Measurements from ENCODE around the gene LRP1.

The LRP1 gene

DNA sequence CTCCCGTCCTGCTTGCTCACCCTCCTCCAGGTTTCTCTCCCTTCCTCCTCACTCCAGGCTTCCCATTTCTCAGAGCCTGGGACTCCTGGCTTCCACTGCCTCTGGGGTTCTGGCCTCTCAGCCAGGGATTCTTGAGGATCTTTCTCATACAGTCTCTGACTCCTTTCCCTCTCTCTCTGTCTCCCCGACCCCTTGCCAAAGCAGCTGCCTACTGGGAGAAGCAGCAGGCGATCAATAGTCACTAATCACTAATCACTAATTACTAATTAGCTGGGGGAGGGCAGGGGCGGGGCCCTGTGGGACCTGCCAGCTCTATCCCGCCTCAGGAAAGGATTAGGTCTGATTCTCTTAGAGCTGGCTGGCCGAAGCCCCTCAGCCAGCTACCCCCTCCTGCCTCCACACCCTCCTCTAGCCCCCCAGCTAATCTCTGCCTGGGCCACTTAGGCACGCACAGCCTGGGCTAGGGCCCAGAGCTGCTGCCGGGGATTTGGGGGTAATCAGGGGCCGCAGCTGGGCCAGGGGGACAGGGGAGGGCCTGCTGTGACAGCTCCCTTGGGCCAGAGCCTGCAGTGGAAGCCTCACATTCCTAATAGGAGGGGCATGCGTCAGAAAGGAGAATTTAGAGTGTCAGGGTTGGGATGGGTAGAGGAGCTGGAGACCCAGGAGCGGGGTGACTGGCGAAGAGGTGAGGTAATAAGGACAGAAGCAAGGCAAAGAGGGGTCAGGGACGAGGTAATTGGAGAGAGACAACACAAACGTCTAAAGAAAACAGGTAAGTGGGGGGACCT is 91.1 kb downstream of the LRP1 start:
- Histone ChIP-seq H3K79me2 (ENCODE audit: insufficient read depth, low read depth) (no peaks in the 10 kb centered on the region), H3K4me2 (no peak overlapping the region), H3K36me3 (ENCODE audit: insufficient read depth) (no peaks in the 10 kb centered on the region), H3K4me1 (ENCODE audit: low read depth, poor library complexity, severe bottlenecking) (peaks cover 25% of the 10 kb centered on the region), H3K27me3 (ENCODE audit: insufficient read depth, low read depth) (peaks cover 86% of the 10 kb centered on the region), H2AFZ (ENCODE audit: low read depth) (no peak overlapping the region), H3K9ac (no peak overlapping the region), H4K20me1 (ENCODE audit: insufficient read depth) (no peaks in the 10 kb centered on the region), H3K27ac (no peak overlapping the region), H3K4me3 (IDR thresholded peaks at IDR 0.05; ENCODE audit: insufficient read depth, low read depth, low read length) (no peak overlapping the region)
- TF ChIP-seq, protein P1, sequence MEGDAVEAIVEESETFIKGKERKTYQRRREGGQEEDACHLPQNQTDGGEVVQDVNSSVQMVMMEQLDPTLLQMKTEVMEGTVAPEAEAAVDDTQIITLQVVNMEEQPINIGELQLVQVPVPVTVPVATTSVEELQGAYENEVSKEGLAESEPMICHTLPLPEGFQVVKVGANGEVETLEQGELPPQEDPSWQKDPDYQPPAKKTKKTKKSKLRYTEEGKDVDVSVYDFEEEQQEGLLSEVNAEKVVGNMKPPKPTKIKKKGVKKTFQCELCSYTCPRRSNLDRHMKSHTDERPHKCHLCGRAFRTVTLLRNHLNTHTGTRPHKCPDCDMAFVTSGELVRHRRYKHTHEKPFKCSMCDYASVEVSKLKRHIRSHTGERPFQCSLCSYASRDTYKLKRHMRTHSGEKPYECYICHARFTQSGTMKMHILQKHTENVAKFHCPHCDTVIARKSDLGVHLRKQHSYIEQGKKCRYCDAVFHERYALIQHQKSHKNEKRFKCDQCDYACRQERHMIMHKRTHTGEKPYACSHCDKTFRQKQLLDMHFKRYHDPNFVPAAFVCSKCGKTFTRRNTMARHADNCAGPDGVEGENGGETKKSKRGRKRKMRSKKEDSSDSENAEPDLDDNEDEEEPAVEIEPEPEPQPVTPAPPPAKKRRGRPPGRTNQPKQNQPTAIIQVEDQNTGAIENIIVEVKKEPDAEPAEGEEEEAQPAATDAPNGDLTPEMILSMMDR (conservative IDR thresholded peaks at IDR 0.05; ENCODE audit: low read depth, low read length) = no peak

DNA sequence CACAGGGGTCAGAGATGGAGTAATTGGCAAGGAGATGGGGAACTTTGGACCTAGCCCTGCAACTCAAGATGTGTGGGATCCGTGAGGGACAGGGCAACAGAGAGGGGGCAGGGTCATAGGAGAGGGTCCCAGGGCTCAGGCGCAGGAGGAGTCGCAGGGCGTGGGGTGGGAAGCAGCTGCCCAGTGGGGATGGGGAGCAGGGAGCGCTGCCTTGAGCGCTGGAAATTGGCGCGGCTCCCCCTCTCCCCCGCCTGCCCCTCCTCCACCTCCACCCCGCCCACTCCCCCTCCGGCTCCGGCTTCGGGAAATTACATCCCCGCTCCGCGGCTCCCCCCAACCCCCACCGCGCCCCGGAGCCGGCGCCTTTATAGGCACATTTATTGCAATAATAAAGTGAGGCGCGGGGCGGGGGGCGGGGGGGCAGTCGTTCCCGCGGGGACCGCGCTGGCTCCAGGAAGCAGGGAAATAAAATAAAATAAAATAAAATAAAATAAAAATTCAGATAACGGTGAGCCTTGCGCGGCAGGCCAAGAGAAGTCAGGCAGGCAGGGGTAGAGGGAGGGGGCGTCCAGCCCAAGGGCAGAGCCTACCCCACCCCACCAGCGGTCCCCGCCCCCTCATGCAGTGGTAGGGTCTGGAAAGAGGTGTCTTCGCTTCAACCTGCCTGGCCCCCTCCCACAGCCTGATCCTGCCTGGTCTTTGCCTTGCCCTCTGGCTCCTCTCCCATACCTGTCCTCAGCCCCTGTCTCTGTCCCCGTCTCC is 91.9 kb downstream of the LRP1 start:
- Histone ChIP-seq H3K4me2 (no peak overlapping the region), H2AFZ (ENCODE audit: low read depth) (no peak overlapping the region), H3K79me2 (ENCODE audit: insufficient read depth, low read depth) (no peaks in the 10 kb centered on the region), H3K27ac (no peak overlapping the region), H3K27me3 (ENCODE audit: insufficient read depth, low read depth) (peaks cover 78% of the 10 kb centered on the region), H3K36me3 (ENCODE audit: insufficient read depth) (no peaks in the 10 kb centered on the region), H3K4me1 (ENCODE audit: low read depth, poor library complexity, severe bottlenecking) (peaks cover 17% of the 10 kb centered on the region), H3K9ac (no peak overlapping the region), H4K20me1 (ENCODE audit: insufficient read depth) (no peaks in the 10 kb centered on the region), H3K4me3 (IDR thresholded peaks at IDR 0.05; ENCODE audit: insufficient read depth, low read depth, low read length) (no peak overlapping the region)
- TF ChIP-seq, protein P1 (conservative IDR thresholded peaks at IDR 0.05; ENCODE audit: low read depth, low read length) = no peak

DNA sequence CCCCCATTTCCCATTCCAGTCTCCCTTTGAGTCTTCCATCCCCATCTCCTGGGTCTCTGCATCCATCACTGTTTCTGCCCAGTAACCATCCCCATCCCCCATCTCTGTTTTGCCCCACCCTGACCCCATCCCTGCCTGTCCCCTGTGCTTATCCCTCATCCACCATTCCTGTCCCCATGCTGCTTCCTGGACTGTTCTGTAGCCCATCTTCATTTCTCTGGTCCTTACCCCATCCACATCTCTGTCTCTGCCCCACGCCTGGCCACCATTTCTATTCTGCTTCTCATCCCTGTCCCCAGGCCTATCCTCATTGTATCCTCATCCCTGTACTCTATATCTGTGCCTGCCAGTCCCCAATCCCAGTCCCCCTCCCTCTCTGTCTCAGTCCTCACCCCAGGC is 92.5 kb downstream of the LRP1 start:
- Histone ChIP-seq H4K20me1 (ENCODE audit: insufficient read depth) (no peaks in the 10 kb centered on the region), H3K27ac (no peak overlapping the region), H3K4me1 (ENCODE audit: low read depth, poor library complexity, severe bottlenecking) (peaks cover 11% of the 10 kb centered on the region), H3K27me3 (ENCODE audit: insufficient read depth, low read depth) (peaks cover 72% of the 10 kb centered on the region), H3K36me3 (ENCODE audit: insufficient read depth) (no peaks in the 10 kb centered on the region), H3K9ac (no peak overlapping the region), H3K4me2 (no peak overlapping the region), H2AFZ (ENCODE audit: low read depth) (no peak overlapping the region), H3K4me3 (IDR thresholded peaks at IDR 0.05; ENCODE audit: insufficient read depth, low read depth, low read length) (no peak overlapping the region), H3K79me2 (ENCODE audit: insufficient read depth, low read depth) (no peaks in the 10 kb centered on the region)
- TF ChIP-seq, protein P1 (conservative IDR thresholded peaks at IDR 0.05; ENCODE audit: low read depth, low read length) = no peak

DNA sequence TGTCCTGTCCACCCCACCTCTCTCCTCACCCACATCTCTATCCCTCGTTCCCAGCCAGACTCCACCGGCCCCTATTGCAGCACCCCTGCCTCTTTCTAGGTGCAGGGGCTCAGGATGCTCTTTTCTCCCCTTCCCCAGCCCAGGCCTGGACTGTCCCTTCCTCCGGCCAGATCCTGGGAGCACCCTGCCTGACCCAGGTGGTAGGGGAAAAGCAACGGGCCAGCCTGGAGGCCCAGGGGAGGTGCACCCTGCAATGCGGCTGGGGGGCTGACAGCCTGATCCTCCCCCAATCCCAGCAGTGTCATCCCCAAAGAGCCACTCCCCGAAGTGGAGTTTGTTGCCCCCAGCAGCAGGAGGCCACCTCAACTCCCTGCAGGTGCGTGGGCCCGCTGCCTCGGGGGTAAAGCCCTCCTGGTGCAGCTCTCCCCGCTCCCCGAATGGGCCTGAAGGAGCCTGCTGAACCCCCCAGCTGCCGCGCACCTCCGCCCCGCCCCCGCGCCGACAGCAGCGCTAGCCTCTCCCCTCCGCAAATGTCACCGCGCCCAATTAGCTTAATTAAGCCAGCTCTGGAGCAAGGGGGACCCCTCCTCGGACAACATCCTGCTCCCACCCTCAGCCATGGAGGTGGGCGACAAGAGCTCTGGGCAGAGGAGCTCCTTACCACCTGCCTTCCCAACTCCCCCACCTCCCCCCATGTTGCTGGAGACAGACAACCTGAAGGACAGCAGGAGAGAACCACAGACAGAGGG is 93.1 kb downstream of the LRP1 start:
- H4K20me1 ChIP-seq (ENCODE audit: insufficient read depth) = no peaks in the 10 kb centered on the region
- TF ChIP-seq, protein P1 (conservative IDR thresholded peaks at IDR 0.05; ENCODE audit: low read depth, low read length) = no peak
- H3K27ac ChIP-seq = no peak overlapping the region
- H3K36me3 ChIP-seq (ENCODE audit: insufficient read depth) = no peaks in the 10 kb centered on the region
- no peak overlapping the region for H3K9ac ChIP-seq
- no peak overlapping the region for H3K4me2 ChIP-seq
- H3K4me3 ChIP-seq (IDR thresholded peaks at IDR 0.05; ENCODE audit: insufficient read depth, low read depth, low read length) = no peak overlapping the region
- peaks cover 67% of the 10 kb centered on the region for H3K27me3 ChIP-seq (ENCODE audit: insufficient read depth, low read depth)
- H3K4me1 ChIP-seq (ENCODE audit: low read depth, poor library complexity, severe bottlenecking) = peaks cover 8% of the 10 kb centered on the region
- H2AFZ ChIP-seq (ENCODE audit: low read depth) = no peak overlapping the region
- H3K79me2 ChIP-seq (ENCODE audit: insufficient read depth, low read depth) = no peaks in the 10 kb centered on the region
